ENCODE results near the gene UBE2M. TPM values are rescaled to one million over a fixed set of nuclear protein-coding genes. Genes with fewer than 3 reads are reported as not detected.
A peak's percentile ranks its signal among the peaks of the same experiment; 100 is the strongest.

Gene UBE2M
- total RNA-seq, 1 experiment from 2014 or later = 133 TPM

- no peak overlapping the region for H3K4me3 ChIP-seq (ENCODE audit: low read depth, low read length)
- no peaks in the 10 kb centered on the region for H3K9me3 ChIP-seq
- TF ChIP-seq CTCF (IDR thresholded peaks at IDR 0.05; ENCODE audit: insufficient read depth in 1 of 2, low read depth in 1 of 2, low read length in 1 of 2, severe bottlenecking in 1 of 2, unreplicated experiment in 1 of 2) = no peak
- Mint-ChIP-seq H3K27ac (ENCODE audit: unreplicated experiment) (no peak overlapping the region), H3K4me3 (ENCODE audit: unreplicated experiment) (no peak overlapping the region), H3K4me1 (ENCODE audit: low read depth, unreplicated experiment) (peaks cover 20% of the 10 kb centered on the region), H3K36me3 (ENCODE audit: insufficient read depth, unreplicated experiment) (peaks cover 55% of the 10 kb centered on the region), H3K27me3 (ENCODE audit: insufficient read depth, unreplicated experiment) (no peaks in the 10 kb centered on the region), H3K9me3 (ENCODE audit: unreplicated experiment) (no peaks in the 10 kb centered on the region)
- no peak for DNase-seq
- H3K27me3 ChIP-seq (replicated peaks; ENCODE audit: control insufficient read depth, insufficient read depth, low read length) = no peaks in the 10 kb centered on the region
- H3K36me3 ChIP-seq (ENCODE audit: control insufficient read depth, insufficient read depth, low read length) = no peaks in the 10 kb centered on the region; the same call in 1 of the 2 replicates
- ChIA-PET POLR2A (no interaction called here), CTCF (no interaction called here)
- BruUV-seq (replicated peaks) = no TSS peak
- H3K4me1 ChIP-seq = no peaks in the 10 kb centered on the region
- intact Hi-C loops (cut with micrococcal nuclease; ENCODE audit: unreplicated experiment) = no loop called here
These were observed 11.0 kb upstream of the UBE2M start for GRCh38 chr19:58569191-58569942.

- Mint-ChIP-seq H3K4me1 (ENCODE audit: low read depth, unreplicated experiment) (peaks cover 21% of the 10 kb centered on the region), H3K27me3 (ENCODE audit: insufficient read depth, unreplicated experiment) (no peaks in the 10 kb centered on the region), H3K4me3 (ENCODE audit: unreplicated experiment) (no peak overlapping the region), H3K9me3 (ENCODE audit: unreplicated experiment) (no peaks in the 10 kb centered on the region), H3K36me3 (ENCODE audit: insufficient read depth, unreplicated experiment) (peaks cover 58% of the 10 kb centered on the region), H3K27ac (ENCODE audit: unreplicated experiment) (no peak overlapping the region)
- TF ChIP-seq CTCF (IDR thresholded peaks at IDR 0.05; ENCODE audit: insufficient read depth in 1 of 2, low read depth in 1 of 2, low read length in 1 of 2, severe bottlenecking in 1 of 2, unreplicated experiment in 1 of 2) = no peak
- peak in 1 of 2 experiments; percentile 29 for DNase-seq
- no peaks in the 10 kb centered on the region for H3K9me3 ChIP-seq
- H3K36me3 ChIP-seq (ENCODE audit: control insufficient read depth, insufficient read depth, low read length) = no peaks in the 10 kb centered on the region; the same call in 1 of the 2 replicates
- ChIA-PET POLR2A (no interaction called here), CTCF (no interaction called here)
- BruUV-seq (replicated peaks) = no TSS peak
- intact Hi-C loops (cut with micrococcal nuclease; ENCODE audit: unreplicated experiment) = no loop called here
- H3K27me3 ChIP-seq (replicated peaks; ENCODE audit: control insufficient read depth, insufficient read depth, low read length) = no peaks in the 10 kb centered on the region
- H3K4me3 ChIP-seq (ENCODE audit: low read depth, low read length) = no peak overlapping the region
- no peaks in the 10 kb centered on the region for H3K4me1 ChIP-seq
These were observed 10.2 kb upstream of the UBE2M start for GRCh38 chr19:58568453-58569130.

GRCh38 chr19:58566989-58567388 lies 8.6 kb upstream of the UBE2M start:
- H3K4me3 Mint-ChIP-seq (ENCODE audit: unreplicated experiment) = no peak overlapping the region
- H3K4me1 ChIP-seq = 0 out of 2 replicates have a peak, but pooled peaks cover 1% of the 10 kb centered on the region
- no TSS peak for BruUV-seq (replicated peaks)
- no peak overlapping the region for H3K4me3 ChIP-seq (ENCODE audit: low read depth, low read length)
- H3K9me3 Mint-ChIP-seq (ENCODE audit: unreplicated experiment) = no peaks in the 10 kb centered on the region
- H3K27me3 ChIP-seq (replicated peaks; ENCODE audit: control insufficient read depth, insufficient read depth, low read length) = no peaks in the 10 kb centered on the region
- peak in 1 of 2 experiments; percentile 19 for DNase-seq
- H3K27ac Mint-ChIP-seq (ENCODE audit: unreplicated experiment) = no peak overlapping the region
- CTCF ChIA-PET = no interaction called here
- intact Hi-C loops (cut with micrococcal nuclease; ENCODE audit: unreplicated experiment) = no loop called here
- H3K27me3 Mint-ChIP-seq (ENCODE audit: insufficient read depth, unreplicated experiment) = no peaks in the 10 kb centered on the region
- H3K4me1 Mint-ChIP-seq (ENCODE audit: low read depth, unreplicated experiment) = peaks cover 21% of the 10 kb centered on the region
- POLR2A ChIA-PET = no interaction called here
- H3K9me3 ChIP-seq = no peaks in the 10 kb centered on the region
- peaks cover 60% of the 10 kb centered on the region for H3K36me3 Mint-ChIP-seq (ENCODE audit: insufficient read depth, unreplicated experiment)
- no peak for TF ChIP-seq CTCF (IDR thresholded peaks at IDR 0.05; ENCODE audit: insufficient read depth in 1 of 2, low read depth in 1 of 2, low read length in 1 of 2, severe bottlenecking in 1 of 2, unreplicated experiment in 1 of 2)
- H3K36me3 ChIP-seq (ENCODE audit: control insufficient read depth, insufficient read depth, low read length) = no peaks in the 10 kb centered on the region; the same call in 1 of the 2 replicates

Data from Caco-2 (cell line).